Astrocyte of the spinal cord (primary cell): ENCODE results near the gene ACVR1B.

Experiments
- DNase-seq: peaks from one replicate; pipeline ENCODE4 v3.0.0; 2011; ENCODE audit warnings: low read depth, low spot score
- H3K4me3 ChIP-seq: 2 replicates; pipeline ENCODE4 v1.5.1; 2011; ENCODE audit warnings: low read depth, mild to moderate bottlenecking, low read length, moderate library complexity
- in situ Hi-C: cut with HindIII; loops from 2 replicates; pipeline ENCODE4 v1.10.0; 2017; ENCODE audit warnings: low sequenced_read_pairs
- TF ChIP-seq, protein P1 (sequence below): IDR thresholded peaks from 2 replicates; pipeline ENCODE4 v1.5.1; 2012; ENCODE audit warnings: low read depth, mild to moderate bottlenecking, low read length, inconsistent platforms

The ACVR1B gene

DNA sequence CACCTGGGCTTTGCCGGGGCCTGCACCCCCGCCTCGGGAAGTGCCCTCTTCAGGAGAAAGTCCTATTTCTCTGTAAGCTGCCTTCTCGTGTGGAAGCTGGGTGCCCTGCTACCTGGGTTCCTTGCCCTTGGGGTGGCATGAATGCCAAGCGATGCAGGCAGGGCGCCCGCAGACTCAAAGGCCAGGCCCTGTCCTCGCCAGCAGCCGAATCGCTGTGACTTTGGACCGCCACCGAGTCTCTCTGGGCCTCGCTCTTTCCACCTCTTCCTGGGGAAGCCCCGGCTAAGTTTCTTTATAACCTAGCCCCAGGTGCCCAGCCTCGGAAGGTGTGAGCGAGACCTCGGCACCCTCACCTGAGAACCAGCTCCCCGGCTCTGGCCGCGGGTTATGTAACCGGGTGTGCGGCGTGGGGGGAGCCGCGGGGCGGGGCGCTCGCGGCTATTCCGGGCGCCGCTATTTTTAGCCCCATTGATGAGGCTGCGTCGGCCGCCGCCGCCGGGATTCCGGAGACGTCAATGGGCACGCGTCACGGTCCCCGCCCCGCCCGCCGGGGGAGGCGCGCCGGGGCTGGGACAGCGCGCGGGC, 85.2 kb downstream of the ACVR1B start:
- H3K4me3 ChIP-seq, result peak overlapping the region; percentile 24
- peak; percentile 87 for DNase-seq
- in situ Hi-C loops, result no loop called here
- TF ChIP-seq, protein P1, sequence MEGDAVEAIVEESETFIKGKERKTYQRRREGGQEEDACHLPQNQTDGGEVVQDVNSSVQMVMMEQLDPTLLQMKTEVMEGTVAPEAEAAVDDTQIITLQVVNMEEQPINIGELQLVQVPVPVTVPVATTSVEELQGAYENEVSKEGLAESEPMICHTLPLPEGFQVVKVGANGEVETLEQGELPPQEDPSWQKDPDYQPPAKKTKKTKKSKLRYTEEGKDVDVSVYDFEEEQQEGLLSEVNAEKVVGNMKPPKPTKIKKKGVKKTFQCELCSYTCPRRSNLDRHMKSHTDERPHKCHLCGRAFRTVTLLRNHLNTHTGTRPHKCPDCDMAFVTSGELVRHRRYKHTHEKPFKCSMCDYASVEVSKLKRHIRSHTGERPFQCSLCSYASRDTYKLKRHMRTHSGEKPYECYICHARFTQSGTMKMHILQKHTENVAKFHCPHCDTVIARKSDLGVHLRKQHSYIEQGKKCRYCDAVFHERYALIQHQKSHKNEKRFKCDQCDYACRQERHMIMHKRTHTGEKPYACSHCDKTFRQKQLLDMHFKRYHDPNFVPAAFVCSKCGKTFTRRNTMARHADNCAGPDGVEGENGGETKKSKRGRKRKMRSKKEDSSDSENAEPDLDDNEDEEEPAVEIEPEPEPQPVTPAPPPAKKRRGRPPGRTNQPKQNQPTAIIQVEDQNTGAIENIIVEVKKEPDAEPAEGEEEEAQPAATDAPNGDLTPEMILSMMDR, result no peak

DNA sequence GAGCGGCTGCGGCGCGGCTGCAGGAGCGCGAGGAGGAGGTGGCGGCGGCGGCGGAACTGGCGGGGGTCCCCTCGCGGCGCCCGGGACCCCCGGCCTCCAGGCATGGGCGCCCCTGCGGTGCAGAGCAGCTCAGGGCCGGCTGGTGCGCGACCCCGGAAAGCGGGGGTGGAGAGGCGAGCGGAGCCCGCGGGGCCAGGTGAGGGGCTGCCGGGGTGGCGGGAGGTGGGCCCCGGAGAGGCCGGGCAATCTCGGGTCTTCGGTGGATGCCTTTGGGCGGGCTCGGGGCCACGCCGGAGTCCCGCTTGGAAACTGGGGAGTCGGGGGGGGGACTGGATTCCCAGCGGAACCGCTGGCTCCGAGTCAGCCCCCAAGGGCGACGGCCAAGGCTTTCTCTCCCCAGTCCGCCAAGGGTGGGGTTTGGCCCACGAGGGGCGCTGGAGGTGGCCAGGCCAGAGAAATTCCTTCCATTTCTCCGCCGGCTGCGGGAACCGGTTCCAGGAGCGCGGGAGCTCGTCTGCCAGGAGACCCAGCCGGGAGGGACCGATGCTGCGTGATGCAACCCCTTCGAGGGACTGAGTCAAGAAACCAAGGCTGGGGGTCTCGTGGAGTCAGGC, 85.9 kb downstream of the ACVR1B start:
- TF ChIP-seq, protein P1, result no peak
- in situ Hi-C loops, result no loop called here
- DNase-seq, result peak; percentile 49
- peak overlapping the region; percentile 64 for H3K4me3 ChIP-seq

- TF ChIP-seq, protein P1, result no peak
- DNase-seq, result peak; percentile 24
- in situ Hi-C loops, result no loop called here
- H3K4me3 ChIP-seq, result no peak overlapping the region
These were observed 86.9 kb downstream of the ACVR1B start for GRCh38 chr12:52038447-52038846.

DNA sequence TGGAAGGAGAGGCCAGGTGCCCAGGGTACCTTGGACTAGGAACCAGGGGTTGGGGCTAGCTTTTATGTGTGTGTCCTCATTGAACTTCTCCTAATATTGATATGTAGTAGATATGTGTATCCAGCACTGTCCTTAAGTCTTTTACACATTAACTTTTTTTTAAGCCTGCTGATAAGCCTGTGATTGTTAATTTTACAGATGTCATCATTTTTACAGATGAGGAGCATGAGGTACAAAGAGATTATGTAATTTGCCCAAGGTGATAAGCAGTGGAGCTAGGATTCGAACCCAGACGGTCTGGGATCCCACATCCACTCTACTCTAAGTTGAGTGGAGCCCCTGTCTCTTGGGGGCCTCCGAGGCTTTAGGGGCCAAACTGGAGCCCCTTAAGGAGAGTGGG, 89.5 kb downstream of the ACVR1B start:
- TF ChIP-seq, protein P1, result no peak
- no peak overlapping the region for H3K4me3 ChIP-seq
- DNase-seq, result no peak
- in situ Hi-C loops, result no loop called here

GRCh38 chr12:52041695-52042123, 90.2 kb downstream of the ACVR1B start:
- TF ChIP-seq, protein P1, result no peak
- DNase-seq, result peak; percentile 42
- in situ Hi-C loops, result no loop called here
- no peak overlapping the region for H3K4me3 ChIP-seq

- in situ Hi-C loops, result no loop called here
- no peak for DNase-seq
- TF ChIP-seq, protein P1, result no peak
- no peak overlapping the region for H3K4me3 ChIP-seq
These were observed 91.3 kb downstream of the ACVR1B start for GRCh38 chr12:52042706-52043385.
